Smooth muscle cell (in vitro differentiated cells): ENCODE measurements around the gene PTRH1. TPM values are rescaled to one million over a fixed set of nuclear protein-coding genes. Genes with fewer than 3 reads are reported as not detected.

Experiments used
- DNase-seq: peaks from one replicate; lab custom pipeline; 2025; ENCODE audit not compliant: unreplicated experiment; lab: John Stamatoyannopoulos, UW
- H2AFZ ChIP-seq: fragments of 200-600 bp; sonication (generic); 2 replicates; pipeline ENCODE4 v1.6.0; 2016; ENCODE audit warnings: antibody characterized with exemption, low read depth, mild to moderate bottlenecking
- H3F3A ChIP-seq: fragments of 200-600 bp; sonication (generic); 2 replicates; pipeline ENCODE4 v1.6.0; 2017; ENCODE audit warnings: antibody characterized with exemption, low read depth
- H3K27ac ChIP-seq: fragments of 200-600 bp; sonication (generic); 2 replicates; pipeline ENCODE4 v1.5.1; 2016; ENCODE audit warnings: low read depth, mild to moderate bottlenecking
- H3K27me3 ChIP-seq: fragments of 200-600 bp; sonication (generic); 2 replicates; pipeline ENCODE4 v1.6.1; 2016; ENCODE audit warnings: low read depth, mild to moderate bottlenecking
- H3K36me3 ChIP-seq: fragments of 200-600 bp; sonication (generic); 2 replicates; pipeline ENCODE4 v1.5.1; 2016; ENCODE audit warnings: low read depth
- H3K4me1 ChIP-seq: fragments of 200-600 bp; sonication (generic); 2 replicates; pipeline ENCODE4 v1.5.1; 2016; ENCODE audit warnings: low read depth
- H3K4me2 ChIP-seq: fragments of 200-600 bp; sonication (generic); 2 replicates; pipeline ENCODE4 v1.6.0; 2016; ENCODE audit warnings: mild to moderate bottlenecking
- H3K4me3 ChIP-seq: fragments of 200-600 bp; sonication (generic); 2 replicates; pipeline ENCODE4 v1.5.1; 2016; ENCODE audit warnings: mild to moderate bottlenecking
- H3K79me2 ChIP-seq: fragments of 200-600 bp; sonication (generic); 2 replicates; pipeline ENCODE4 v1.6.0; 2016; ENCODE audit warnings: low read depth, mild to moderate bottlenecking
- H3K9ac ChIP-seq: fragments of 200-600 bp; sonication (generic); 2 replicates; pipeline ENCODE4 v1.6.0; 2016; ENCODE audit warnings: low read depth
- H3K9me3 ChIP-seq: fragments of 200-600 bp; sonication (generic); replicated peaks from 2 replicates; pipeline ENCODE4 v1.5.1; 2016; ENCODE audit warnings: low read depth
- H4K20me1 ChIP-seq: fragments of 200-600 bp; sonication (generic); 2 replicates; pipeline ENCODE4 v1.6.0; 2016; ENCODE audit warnings: low read depth
- CTCF ChIP-seq: fragments of 200-600 bp; sonication (generic); IDR thresholded peaks from 2 replicates; pipeline ENCODE4 v1.5.1; 2017; ENCODE audit warnings: borderline replicate concordance, mild to moderate bottlenecking, antibody characterized with exemption; ENCODE audit not compliant: insufficient read depth, poor library complexity, severe bottlenecking
- WGBS: methylation state at CpG from one replicate; pipeline ENCODE4 v1.1.7; 2016; ENCODE audit warnings: low lambda C conversion rate; 5-methylcytosine and 5-hydroxymethylcytosine counted together
- polyA plus RNA-seq: library from polyadenylated mRNA; unstranded; fragments of >200 nt; fragmentation: Nextera tagmentation; extraction: Ambion mirVana; gene quantifications from 2 replicates; pipeline ENCODE4 v1.2.1, GENCODE V29; 2016
- total RNA-seq: library from RNA; depleted of rRNA; stranded (reverse); fragments of >200 nt; gene quantifications from 2 replicates; pipeline ENCODE4 v1.2.3, GENCODE V29; 2014

Gene PTRH1
- total and polyA plus RNA-seq, 2 experiments from 2014 or later, result 11.9 to 33.8 TPM

GRCh38 chr9:127721391-127721821 is 5.9 kb upstream of the PTRH1 start:
- H3K36me3 ChIP-seq, result no peaks in the 10 kb centered on the region
- H3K27me3 ChIP-seq, result no peaks in the 10 kb centered on the region
- no peaks in the 10 kb centered on the region for H3K79me2 ChIP-seq
- DNase-seq, result no peak
- no peaks in the 10 kb centered on the region for H3K9me3 ChIP-seq
- no peaks in the 10 kb centered on the region for H3K4me1 ChIP-seq
- H2AFZ ChIP-seq, result no peak overlapping the region
- no peak overlapping the region for H3K27ac ChIP-seq
- H3F3A ChIP-seq, result no peaks in the 10 kb centered on the region
- H3K4me3 ChIP-seq, result no peak overlapping the region
- TF ChIP-seq CTCF, result no peak
- WGBS, result 64% methylated on average over 10 of the region's 11 CpGs
- H3K4me2 ChIP-seq, result no peak overlapping the region
- no peaks in the 10 kb centered on the region for H4K20me1 ChIP-seq
- H3K9ac ChIP-seq, result no peak overlapping the region

GRCh38 chr9:127720865-127721227 is 5.4 kb upstream of the PTRH1 start:
- H3K27me3 ChIP-seq, result no peaks in the 10 kb centered on the region
- TF ChIP-seq CTCF, result no peak
- H3K27ac ChIP-seq, result no peak overlapping the region
- H3K9me3 ChIP-seq, result no peaks in the 10 kb centered on the region
- no peak overlapping the region for H3K4me2 ChIP-seq
- H3F3A ChIP-seq, result no peaks in the 10 kb centered on the region
- no peaks in the 10 kb centered on the region for H3K79me2 ChIP-seq
- DNase-seq, result no peak
- no peaks in the 10 kb centered on the region for H4K20me1 ChIP-seq
- H3K36me3 ChIP-seq, result no peaks in the 10 kb centered on the region
- H3K4me1 ChIP-seq, result no peaks in the 10 kb centered on the region
- H3K4me3 ChIP-seq, result no peak overlapping the region
- no peak overlapping the region for H2AFZ ChIP-seq
- no peak overlapping the region for H3K9ac ChIP-seq

- H3K9ac ChIP-seq, result no peak overlapping the region
- H2AFZ ChIP-seq, result no peak overlapping the region
- no peaks in the 10 kb centered on the region for H4K20me1 ChIP-seq
- 89% methylated on average over 12 of the region's 12 CpGs for WGBS
- H3K4me2 ChIP-seq, result no peak overlapping the region
- no peaks in the 10 kb centered on the region for H3F3A ChIP-seq
- no peaks in the 10 kb centered on the region for H3K27me3 ChIP-seq
- no peaks in the 10 kb centered on the region for H3K9me3 ChIP-seq
- no peak overlapping the region for H3K4me3 ChIP-seq
- H3K79me2 ChIP-seq, result no peaks in the 10 kb centered on the region
- H3K4me1 ChIP-seq, result no peaks in the 10 kb centered on the region
- no peak overlapping the region for H3K27ac ChIP-seq
- DNase-seq, result no peak
- no peaks in the 10 kb centered on the region for H3K36me3 ChIP-seq
- no peak for TF ChIP-seq CTCF
Observed at GRCh38 chr9:127720031-127720864, 4.8 kb upstream of the PTRH1 start.

GRCh38 chr9:127717766-127718165 is 2.3 kb upstream of the PTRH1 start:
- WGBS, result 93% methylated on average over 5 of the region's 5 CpGs
- Histone ChIP-seq H3K4me2 (no peak overlapping the region), H3K36me3 (no peaks in the 10 kb centered on the region), H3K9me3 (no peaks in the 10 kb centered on the region), H3K9ac (no peak overlapping the region), H3K27ac (no peak overlapping the region), H2AFZ (no peak overlapping the region), H3K4me3 (no peak overlapping the region), H4K20me1 (no peaks in the 10 kb centered on the region), H3K79me2 (no peaks in the 10 kb centered on the region), H3F3A (no peaks in the 10 kb centered on the region), H3K4me1 (peaks cover 4% of the 10 kb centered on the region), H3K27me3 (no peaks in the 10 kb centered on the region)
- no peak for TF ChIP-seq CTCF
- DNase-seq, result no peak
